Measurements from ENCODE around the gene TRDN. TPM values are rescaled to one million over a fixed set of nuclear protein-coding genes. Genes with fewer than 3 reads are reported as not detected.

Gene TRDN
- total RNA-seq, 2 experiments from 2014 or later, result not detected

GRCh38 chr6:123210645-123211044 lies 426.1 kb downstream of the TRDN start:
- ATAC-seq, result no peak
- ChIA-PET CTCF (no interaction called here), POLR2A (no interaction called here)
- Mint-ChIP-seq H3K4me3 (no peak overlapping the region), H3K27ac (no peak overlapping the region), H3K36me3 (ENCODE audit: low read depth) (no peaks in the 10 kb centered on the region), H3K9me3 (ENCODE audit: insufficient read depth) (no peaks in the 10 kb centered on the region), H3K27me3 (ENCODE audit: low read depth) (no peaks in the 10 kb centered on the region), H3K4me1 (ENCODE audit: low read depth) (no peaks in the 10 kb centered on the region)
- DNase-seq, result no peak

GRCh38 chr6:123207967-123208510 lies 428.7 kb downstream of the TRDN start:
- Mint-ChIP-seq H3K27me3 (ENCODE audit: low read depth) (no peaks in the 10 kb centered on the region), H3K36me3 (ENCODE audit: low read depth) (no peaks in the 10 kb centered on the region), H3K4me1 (ENCODE audit: low read depth) (no peaks in the 10 kb centered on the region), H3K9me3 (ENCODE audit: insufficient read depth) (peaks cover under 1% of the 10 kb centered on the region), H3K27ac (no peak overlapping the region), H3K4me3 (no peak overlapping the region)
- DNase-seq (no peak), ATAC-seq (no peak)
- CTCF ChIA-PET, result no interaction called here
- POLR2A ChIA-PET, result no interaction called here

GRCh38 chr6:123203928-123204327 lies 432.8 kb downstream of the TRDN start:
- ChIA-PET POLR2A (no interaction called here), CTCF (no interaction called here)
- H3K27me3 Mint-ChIP-seq (ENCODE audit: low read depth), result no peaks in the 10 kb centered on the region
- no peak overlapping the region for H3K4me3 Mint-ChIP-seq
- no peak overlapping the region for H3K27ac Mint-ChIP-seq
- peaks cover 6% of the 10 kb centered on the region for H3K9me3 Mint-ChIP-seq (ENCODE audit: insufficient read depth)
- no peaks in the 10 kb centered on the region for H3K4me1 Mint-ChIP-seq (ENCODE audit: low read depth)
- ATAC-seq, result no peak
- H3K36me3 Mint-ChIP-seq (ENCODE audit: low read depth), result no peaks in the 10 kb centered on the region
- no peak for DNase-seq

- DNase-seq, result no peak
- Mint-ChIP-seq H3K9me3 (ENCODE audit: insufficient read depth) (peaks cover 6% of the 10 kb centered on the region), H3K27ac (no peak overlapping the region), H3K27me3 (ENCODE audit: low read depth) (no peaks in the 10 kb centered on the region), H3K4me1 (ENCODE audit: low read depth) (no peaks in the 10 kb centered on the region), H3K4me3 (no peak overlapping the region), H3K36me3 (ENCODE audit: low read depth) (no peaks in the 10 kb centered on the region)
- ChIA-PET POLR2A (no interaction called here), CTCF (no interaction called here)
- no peak for ATAC-seq
Measured at GRCh38 chr6:123201869-123202372, 434.8 kb downstream of the TRDN start.

GRCh38 chr6:123193298-123193697 lies 443.5 kb downstream of the TRDN start:
- no peaks in the 10 kb centered on the region for H3K9me3 Mint-ChIP-seq (ENCODE audit: insufficient read depth)
- H3K36me3 Mint-ChIP-seq (ENCODE audit: low read depth), result no peaks in the 10 kb centered on the region
- no peak for ATAC-seq
- H3K4me3 Mint-ChIP-seq, result no peak overlapping the region
- no peak overlapping the region for H3K27ac Mint-ChIP-seq
- no peaks in the 10 kb centered on the region for H3K27me3 Mint-ChIP-seq (ENCODE audit: low read depth)
- H3K4me1 Mint-ChIP-seq (ENCODE audit: low read depth), result no peaks in the 10 kb centered on the region
- CTCF ChIA-PET, result no interaction called here
- POLR2A ChIA-PET, result no interaction called here
- no peak for DNase-seq

GRCh38 chr6:123189816-123190215 lies 446.9 kb downstream of the TRDN start:
- H3K4me3 Mint-ChIP-seq, result no peak overlapping the region
- no peak overlapping the region for H3K27ac Mint-ChIP-seq
- no peak for DNase-seq
- ATAC-seq, result no peak
- H3K27me3 Mint-ChIP-seq (ENCODE audit: low read depth), result no peaks in the 10 kb centered on the region
- H3K36me3 Mint-ChIP-seq (ENCODE audit: low read depth), result no peaks in the 10 kb centered on the region
- peaks cover 8% of the 10 kb centered on the region for H3K9me3 Mint-ChIP-seq (ENCODE audit: insufficient read depth)
- POLR2A ChIA-PET, result no interaction called here
- CTCF ChIA-PET, result no interaction called here
- H3K4me1 Mint-ChIP-seq (ENCODE audit: low read depth), result no peaks in the 10 kb centered on the region

- no peak for DNase-seq
- H3K27me3 Mint-ChIP-seq (ENCODE audit: low read depth), result no peaks in the 10 kb centered on the region
- ChIA-PET POLR2A (no interaction called here), CTCF (no interaction called here)
- no peak for ATAC-seq
- peaks cover 8% of the 10 kb centered on the region for H3K9me3 Mint-ChIP-seq (ENCODE audit: insufficient read depth)
- no peaks in the 10 kb centered on the region for H3K36me3 Mint-ChIP-seq (ENCODE audit: low read depth)
- no peak overlapping the region for H3K4me3 Mint-ChIP-seq
- H3K4me1 Mint-ChIP-seq (ENCODE audit: low read depth), result no peaks in the 10 kb centered on the region
- H3K27ac Mint-ChIP-seq, result no peak overlapping the region
Measured at GRCh38 chr6:123182998-123183397, 453.8 kb downstream of the TRDN start.

GRCh38 chr6:123176706-123177105 lies 460.0 kb downstream of the TRDN start:
- ATAC-seq, result no peak
- Mint-ChIP-seq H3K4me1 (ENCODE audit: low read depth) (no peaks in the 10 kb centered on the region), H3K27me3 (ENCODE audit: low read depth) (no peaks in the 10 kb centered on the region), H3K9me3 (ENCODE audit: insufficient read depth) (peaks cover 4% of the 10 kb centered on the region), H3K27ac (no peak overlapping the region), H3K36me3 (ENCODE audit: low read depth) (no peaks in the 10 kb centered on the region), H3K4me3 (no peak overlapping the region)
- POLR2A ChIA-PET, result no interaction called here
- CTCF ChIA-PET, result no interaction called here
- DNase-seq, result no peak

- no peak overlapping the region for H3K27ac Mint-ChIP-seq
- CTCF ChIA-PET, result no interaction called here
- no peaks in the 10 kb centered on the region for H3K27me3 Mint-ChIP-seq (ENCODE audit: low read depth)
- POLR2A ChIA-PET, result no interaction called here
- ATAC-seq (no peak), DNase-seq (no peak)
- no peaks in the 10 kb centered on the region for H3K36me3 Mint-ChIP-seq (ENCODE audit: low read depth)
- no peaks in the 10 kb centered on the region for H3K4me1 Mint-ChIP-seq (ENCODE audit: low read depth)
- H3K4me3 Mint-ChIP-seq, result no peak overlapping the region
- H3K9me3 Mint-ChIP-seq (ENCODE audit: insufficient read depth), result peaks cover 5% of the 10 kb centered on the region
Measured at GRCh38 chr6:123171341-123172115, 465.2 kb downstream of the TRDN start.

- Mint-ChIP-seq H3K27ac (no peak overlapping the region), H3K4me1 (ENCODE audit: low read depth) (no peaks in the 10 kb centered on the region), H3K27me3 (ENCODE audit: low read depth) (no peaks in the 10 kb centered on the region), H3K36me3 (ENCODE audit: low read depth) (no peaks in the 10 kb centered on the region), H3K9me3 (ENCODE audit: insufficient read depth) (peaks cover 8% of the 10 kb centered on the region), H3K4me3 (no peak overlapping the region)
- ChIA-PET POLR2A (no interaction called here), CTCF (no interaction called here)
- DNase-seq (no peak), ATAC-seq (no peak)
Measured at GRCh38 chr6:123169774-123170095, 467.0 kb downstream of the TRDN start.

GRCh38 chr6:123168892-123169773 lies 467.6 kb downstream of the TRDN start:
- H3K4me1 Mint-ChIP-seq (ENCODE audit: low read depth), result no peaks in the 10 kb centered on the region
- no peaks in the 10 kb centered on the region for H3K27me3 Mint-ChIP-seq (ENCODE audit: low read depth)
- no peaks in the 10 kb centered on the region for H3K36me3 Mint-ChIP-seq (ENCODE audit: low read depth)
- H3K27ac Mint-ChIP-seq, result no peak overlapping the region
- H3K4me3 Mint-ChIP-seq, result no peak overlapping the region
- no peak for ATAC-seq
- H3K9me3 Mint-ChIP-seq (ENCODE audit: insufficient read depth), result peaks cover 8% of the 10 kb centered on the region
- POLR2A ChIA-PET, result no interaction called here
- no peak for DNase-seq
- CTCF ChIA-PET, result no interaction called here

- Mint-ChIP-seq H3K27me3 (ENCODE audit: low read depth) (no peaks in the 10 kb centered on the region), H3K27ac (no peak overlapping the region), H3K4me3 (no peak overlapping the region), H3K4me1 (ENCODE audit: low read depth) (no peaks in the 10 kb centered on the region), H3K36me3 (ENCODE audit: low read depth) (no peaks in the 10 kb centered on the region), H3K9me3 (ENCODE audit: insufficient read depth) (peaks cover 8% of the 10 kb centered on the region)
- DNase-seq, result no peak
- POLR2A ChIA-PET, result no interaction called here
- CTCF ChIA-PET, result no interaction called here
- no peak for ATAC-seq
Measured at GRCh38 chr6:123168466-123168865, 468.3 kb downstream of the TRDN start.

Data from activated CD8-positive, alpha-beta T cell treated with anti-CD3 and anti-CD28 coated beads, Interleukin-2, amount 10 ng/mL, durations not matched to agents 7 days and 5 days (primary cell).